HL-60 (cell line): ENCODE results near the gene ITPK1.

Experiments
- DNase-seq, 2 experiments: peaks; one replicate each; pipeline ENCODE4 v3.0.0-alpha.2; 2010 to 2020; ENCODE audit warnings: low read depth in 1 of 2, low spot score in 1 of 2
- H3K27ac ChIP-seq: fragments of 250-450 bp; sonication (Bioruptor Pico); replicated peaks from 2 replicates; pipeline ENCODE4 v1.5.1; 2020; ENCODE audit warnings: mild to moderate bottlenecking, moderate library complexity
- H3K27me3 ChIP-seq: fragments of 250-450 bp; sonication (Bioruptor Pico); 2 replicates; pipeline ENCODE4 v1.5.1; 2021; ENCODE audit warnings: mild to moderate bottlenecking, moderate library complexity; ENCODE audit not compliant: insufficient read depth, poor library complexity, severe bottlenecking
- H3K4me3 ChIP-seq: replicated peaks from 2 replicates; pipeline ENCODE4 v1.5.1; 2011; ENCODE audit warnings: mild to moderate bottlenecking, control low read depth, low read length; ENCODE audit not compliant: insufficient read depth
- CTCF ChIP-seq: IDR thresholded peaks from one replicate; pipeline ENCODE4 v1.5.1; 2011; ENCODE audit warnings: low read length, control low read depth, inconsistent platforms; ENCODE audit not compliant: insufficient read depth
- GABPA ChIP-seq: IDR thresholded peaks from 2 replicates; pipeline ENCODE4 v1.6.1; 2012; ENCODE audit warnings: low read depth
- POLR2AphosphoS5 ChIP-seq: IDR thresholded peaks from 2 replicates; pipeline ENCODE4 v1.6.1; 2012; ENCODE audit warnings: low read depth
- SPI1 ChIP-seq: IDR thresholded peaks from 2 replicates; pipeline ENCODE4 v1.6.1; 2012; ENCODE audit warnings: low read depth, mild to moderate bottlenecking, borderline replicate concordance
- TF ChIP-seq, protein P1 (sequence below): IDR thresholded peaks from 2 replicates; pipeline ENCODE4 v1.6.1; 2012; ENCODE audit warnings: low read depth; ENCODE audit not compliant: insufficient replicate concordance

ITPK1 gene

DNA sequence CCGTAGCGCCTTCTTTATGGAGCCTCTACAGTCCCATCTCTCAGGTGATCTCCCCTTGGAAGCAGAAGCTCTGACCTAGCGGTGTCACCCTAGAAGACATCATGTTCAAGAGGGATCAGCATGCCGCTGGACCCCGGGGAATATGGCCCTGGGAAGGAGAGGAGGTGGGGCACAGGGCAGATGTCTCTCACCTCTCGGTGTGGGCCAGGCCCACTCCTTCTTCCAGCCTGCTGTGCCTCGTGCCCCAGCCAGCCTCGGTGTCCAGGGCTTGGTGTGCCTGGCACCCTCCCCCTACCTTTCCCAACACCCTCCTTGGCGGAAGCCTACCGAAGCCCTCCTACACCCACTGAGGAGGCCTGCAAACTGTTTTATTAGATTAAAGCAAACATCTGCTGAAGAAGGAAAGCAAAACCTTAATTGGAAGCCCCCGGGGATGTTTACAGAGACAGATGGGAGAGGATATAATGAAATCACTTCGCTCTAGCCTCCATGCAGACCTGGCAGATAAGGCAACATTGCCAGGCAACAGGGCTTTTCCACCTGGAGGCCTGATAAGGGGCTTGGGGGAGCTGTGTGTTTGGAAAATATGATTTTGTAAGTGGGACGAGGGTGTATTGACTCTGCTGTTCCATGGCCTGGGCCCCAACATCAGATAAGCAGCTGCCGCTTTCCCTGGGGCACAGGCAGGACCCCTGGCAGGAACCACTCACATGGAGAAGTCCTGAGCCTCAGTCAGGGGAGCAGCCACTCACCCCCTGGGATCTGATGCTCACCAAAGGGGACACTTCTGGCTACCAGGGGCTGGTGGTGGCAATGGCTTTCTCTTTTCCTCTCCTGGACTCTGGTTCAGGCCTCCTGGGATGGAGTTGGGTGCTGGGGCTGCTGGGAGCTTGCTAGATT lies 198.4 kb downstream of the ITPK1 start:
- TF ChIP-seq SPI1 (no peak), POLR2AphosphoS5 (no peak), GABPA (no peak), CTCF (no peak)
- TF ChIP-seq, protein P1, sequence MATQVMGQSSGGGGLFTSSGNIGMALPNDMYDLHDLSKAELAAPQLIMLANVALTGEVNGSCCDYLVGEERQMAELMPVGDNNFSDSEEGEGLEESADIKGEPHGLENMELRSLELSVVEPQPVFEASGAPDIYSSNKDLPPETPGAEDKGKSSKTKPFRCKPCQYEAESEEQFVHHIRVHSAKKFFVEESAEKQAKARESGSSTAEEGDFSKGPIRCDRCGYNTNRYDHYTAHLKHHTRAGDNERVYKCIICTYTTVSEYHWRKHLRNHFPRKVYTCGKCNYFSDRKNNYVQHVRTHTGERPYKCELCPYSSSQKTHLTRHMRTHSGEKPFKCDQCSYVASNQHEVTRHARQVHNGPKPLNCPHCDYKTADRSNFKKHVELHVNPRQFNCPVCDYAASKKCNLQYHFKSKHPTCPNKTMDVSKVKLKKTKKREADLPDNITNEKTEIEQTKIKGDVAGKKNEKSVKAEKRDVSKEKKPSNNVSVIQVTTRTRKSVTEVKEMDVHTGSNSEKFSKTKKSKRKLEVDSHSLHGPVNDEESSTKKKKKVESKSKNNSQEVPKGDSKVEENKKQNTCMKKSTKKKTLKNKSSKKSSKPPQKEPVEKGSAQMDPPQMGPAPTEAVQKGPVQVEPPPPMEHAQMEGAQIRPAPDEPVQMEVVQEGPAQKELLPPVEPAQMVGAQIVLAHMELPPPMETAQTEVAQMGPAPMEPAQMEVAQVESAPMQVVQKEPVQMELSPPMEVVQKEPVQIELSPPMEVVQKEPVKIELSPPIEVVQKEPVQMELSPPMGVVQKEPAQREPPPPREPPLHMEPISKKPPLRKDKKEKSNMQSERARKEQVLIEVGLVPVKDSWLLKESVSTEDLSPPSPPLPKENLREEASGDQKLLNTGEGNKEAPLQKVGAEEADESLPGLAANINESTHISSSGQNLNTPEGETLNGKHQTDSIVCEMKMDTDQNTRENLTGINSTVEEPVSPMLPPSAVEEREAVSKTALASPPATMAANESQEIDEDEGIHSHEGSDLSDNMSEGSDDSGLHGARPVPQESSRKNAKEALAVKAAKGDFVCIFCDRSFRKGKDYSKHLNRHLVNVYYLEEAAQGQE = no peak
- H3K27ac ChIP-seq = no peak overlapping the region
- no peak for DNase-seq
- no peaks in the 10 kb centered on the region for H3K27me3 ChIP-seq
- H3K4me3 ChIP-seq = no peak overlapping the region

DNA sequence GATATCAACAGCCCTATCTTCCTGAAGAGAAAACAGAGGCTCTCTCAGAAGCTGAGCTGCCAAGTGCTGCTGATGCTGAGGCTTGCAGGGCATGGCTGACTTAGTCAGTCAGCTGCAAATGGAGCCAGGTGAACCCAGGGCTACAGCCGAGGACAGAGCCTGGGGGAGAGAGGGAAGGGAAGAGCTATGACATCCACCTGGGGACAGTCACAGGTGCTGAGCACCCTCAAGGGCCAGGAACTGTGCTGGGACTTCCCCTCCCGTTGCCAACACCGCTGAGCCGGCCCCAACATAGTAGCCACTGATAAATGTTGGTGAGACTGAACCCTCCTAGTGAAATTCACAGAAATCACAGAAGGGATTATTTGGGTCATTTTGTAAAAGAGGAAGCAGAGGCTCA lies 199.5 kb downstream of the ITPK1 start:
- no peak for DNase-seq
- no peaks in the 10 kb centered on the region for H3K27me3 ChIP-seq
- H3K27ac ChIP-seq = no peak overlapping the region
- H3K4me3 ChIP-seq = no peak overlapping the region
- no peak for TF ChIP-seq POLR2AphosphoS5
- no peak for TF ChIP-seq SPI1
- TF ChIP-seq, protein P1 = no peak
- no peak for TF ChIP-seq CTCF
- TF ChIP-seq GABPA = no peak

- H3K27ac ChIP-seq = no peak overlapping the region
- no peaks in the 10 kb centered on the region for H3K27me3 ChIP-seq
- no peak overlapping the region for H3K4me3 ChIP-seq
- peak; percentile 6 for DNase-seq
- TF ChIP-seq, protein P1 = peak; percentile 100
- no peak for TF ChIP-seq POLR2AphosphoS5
These were observed 201.6 kb downstream of the ITPK1 start for GRCh38 chr14:92914087-92914656.
